HG02798 (cell line): ENCODE data around the gene ARAP2.

Source experiments
- ATAC-seq: cut with Tn5 transposase; IDR thresholded peaks from one replicate; pipeline ENCODE4 v1.9.1; 2021; ENCODE audit warnings: mild to moderate bottlenecking; ENCODE audit not compliant: unreplicated experiment, poor library complexity

The ARAP2 gene

GRCh38 chr4:36053930-36054329 lies 190.4 kb downstream of the ARAP2 start:
- ATAC-seq, result no peak

- no peak for ATAC-seq
Observed at GRCh38 chr4:36051634-36052033, 192.7 kb downstream of the ARAP2 start.

GRCh38 chr4:36046026-36046425 lies 198.3 kb downstream of the ARAP2 start:
- ATAC-seq, result no peak

GRCh38 chr4:36043901-36044300 lies 200.4 kb downstream of the ARAP2 start:
- no peak for ATAC-seq

- ATAC-seq, result no peak
Observed at GRCh38 chr4:36043241-36043640, 201.1 kb downstream of the ARAP2 start.

GRCh38 chr4:36042122-36042970 lies 202.0 kb downstream of the ARAP2 start:
- ATAC-seq, result no peak

GRCh38 chr4:36041340-36041739 lies 203.0 kb downstream of the ARAP2 start:
- peak; percentile 54 for ATAC-seq

DNA sequence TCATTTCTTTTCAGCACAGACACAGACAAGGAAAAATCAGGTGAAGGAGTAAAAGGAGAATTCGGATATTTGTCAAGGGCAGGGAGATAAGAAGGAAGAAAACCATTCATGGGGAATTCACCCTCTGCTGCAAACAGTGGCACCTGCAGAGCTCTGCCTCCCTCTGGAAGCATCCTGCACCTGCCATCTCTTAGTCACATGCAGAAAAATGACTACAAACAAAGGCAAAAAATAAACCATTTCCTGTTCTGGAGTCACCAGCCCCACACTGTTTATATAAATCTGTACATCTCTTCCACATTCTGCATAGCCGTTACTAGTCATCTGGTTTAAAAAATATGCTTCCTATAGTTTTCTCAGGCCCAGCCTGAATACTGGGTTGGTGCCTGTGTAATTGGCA lies 205.3 kb downstream of the ARAP2 start:
- no peak for ATAC-seq

DNA sequence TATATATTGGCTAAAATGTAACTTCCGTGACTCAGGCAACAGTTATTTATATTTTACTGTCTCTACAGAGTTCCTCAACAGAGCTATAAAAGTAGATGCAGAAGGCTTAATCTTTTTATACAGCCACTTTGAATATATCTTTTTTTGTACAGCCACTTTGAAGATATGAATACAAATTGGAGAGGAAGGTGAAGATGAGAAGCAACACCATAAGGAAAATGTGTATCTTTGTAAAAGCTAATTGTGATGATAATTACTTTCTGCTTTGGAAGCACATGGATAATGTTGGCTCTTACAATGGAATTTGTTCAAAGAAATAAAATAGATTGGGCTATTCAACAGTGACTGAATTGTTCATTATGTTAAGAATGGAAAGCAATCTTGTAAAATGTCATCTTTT lies 205.8 kb downstream of the ARAP2 start:
- ATAC-seq, result no peak

DNA sequence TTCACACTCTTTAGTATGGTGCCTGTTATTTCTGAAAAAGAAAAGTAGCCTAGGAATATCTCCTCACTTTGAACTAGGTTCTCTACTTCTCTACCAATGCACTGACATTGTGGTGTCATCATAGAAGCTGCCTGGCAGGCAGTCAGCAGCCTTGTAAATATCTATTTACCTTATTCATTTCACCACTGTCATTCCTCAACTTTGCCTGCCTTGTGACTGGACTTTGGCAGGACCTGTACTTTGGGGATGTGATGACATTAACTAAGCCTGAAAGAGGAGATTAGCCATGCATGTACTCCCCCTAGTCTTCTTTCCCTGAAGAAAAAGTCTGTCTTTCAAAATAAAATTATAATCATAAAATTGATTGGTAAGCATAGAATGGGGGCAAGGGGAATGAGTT lies 207.2 kb downstream of the ARAP2 start:
- no peak for ATAC-seq

DNA sequence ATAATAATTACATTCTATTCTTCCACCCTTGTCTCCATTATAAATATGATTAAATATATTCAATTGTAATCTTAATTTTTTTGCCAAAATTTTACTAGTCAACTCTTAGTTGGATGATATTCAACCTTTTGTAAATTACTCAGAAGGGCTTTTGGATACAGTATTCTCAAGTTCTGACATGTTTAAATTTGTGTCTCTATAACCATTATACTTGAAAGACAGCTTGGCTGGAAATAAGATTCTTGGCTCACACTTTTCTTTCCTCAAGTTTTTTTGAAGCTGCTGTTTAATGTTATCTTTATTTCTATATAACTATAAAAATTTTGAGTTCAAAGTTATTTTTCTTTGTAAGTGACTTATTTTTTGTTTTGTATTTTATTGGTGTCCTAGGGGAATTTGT lies 214.4 kb downstream of the ARAP2 start:
- ATAC-seq, result no peak

DNA sequence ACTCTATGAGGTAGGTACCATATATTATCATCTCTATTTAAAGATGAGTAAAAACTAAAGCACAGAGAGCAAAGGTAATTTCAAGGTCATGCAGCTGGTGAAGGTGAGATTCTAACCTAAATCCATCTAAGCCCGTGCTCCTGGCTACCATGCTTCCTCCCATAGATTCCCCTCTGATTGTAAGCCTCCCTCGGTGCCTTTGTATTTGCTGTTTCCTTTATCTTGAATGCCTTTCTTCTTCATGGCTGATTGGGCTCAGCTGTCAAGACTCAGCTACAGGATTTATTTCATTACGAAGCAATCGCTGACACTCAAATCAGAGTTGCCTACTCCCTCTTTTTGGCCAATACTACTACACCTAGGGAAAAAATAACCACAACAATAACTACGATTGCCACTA lies 217.1 kb downstream of the ARAP2 start:
- ATAC-seq, result no peak

DNA sequence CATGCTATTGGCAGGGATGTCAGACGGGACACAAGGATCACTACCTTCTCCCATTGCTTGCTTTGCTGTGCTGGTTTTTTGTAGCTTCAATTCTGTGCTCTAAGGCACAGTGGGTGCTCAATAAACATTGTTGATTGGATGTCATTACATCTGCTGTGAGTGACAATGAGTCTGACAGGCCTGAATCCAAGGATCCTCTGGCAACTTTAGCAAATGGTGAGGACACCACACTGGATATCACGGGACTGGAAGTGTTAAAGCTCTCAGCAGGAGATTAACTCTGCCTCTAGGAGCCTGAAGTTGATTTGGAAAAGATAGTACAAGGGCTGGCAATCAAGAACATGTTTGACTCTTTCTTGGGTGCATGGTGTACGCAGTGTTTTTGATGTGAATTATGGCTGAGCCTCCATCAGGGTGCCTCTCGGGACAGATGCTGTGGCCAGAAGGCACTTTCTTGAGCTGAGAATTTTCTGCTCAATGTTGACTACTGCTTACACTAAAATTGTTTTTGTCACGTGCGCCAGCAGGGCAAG lies 217.9 kb downstream of the ARAP2 start:
- no peak for ATAC-seq

DNA sequence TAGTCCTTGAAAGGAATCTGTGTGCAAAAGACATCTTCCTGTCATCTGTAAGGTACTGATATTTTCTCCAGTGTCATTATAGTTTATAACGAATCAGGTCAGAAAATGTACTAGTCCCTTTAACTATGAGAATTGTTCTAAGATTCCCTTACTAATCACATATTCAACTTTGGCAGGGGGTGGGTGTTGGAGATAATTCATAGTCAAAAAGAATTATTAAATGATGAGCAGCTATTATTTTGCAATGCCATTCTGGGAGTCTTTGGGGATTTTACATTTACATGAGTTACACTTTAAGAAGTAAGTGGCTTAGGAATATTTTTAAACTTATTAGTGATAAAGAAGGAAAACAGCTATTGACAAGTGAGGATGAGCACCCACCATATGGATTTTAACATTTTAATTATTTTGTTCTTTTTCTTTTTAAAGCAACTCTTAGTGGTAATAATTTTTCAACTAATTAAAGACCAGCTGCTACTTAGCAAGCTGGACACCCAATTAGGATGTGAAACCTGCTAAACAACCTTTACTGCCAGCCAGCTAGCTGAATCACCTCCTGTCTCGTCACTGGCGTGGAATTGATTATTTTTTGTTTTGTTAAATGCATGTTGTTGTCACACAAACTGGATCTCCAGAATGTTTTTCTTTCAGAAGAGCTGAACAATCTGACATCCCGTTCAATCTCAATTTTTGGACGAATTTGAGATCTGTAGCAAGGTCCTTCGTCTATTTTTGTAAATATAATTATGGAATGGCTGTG lies 219.2 kb downstream of the ARAP2 start:
- no peak for ATAC-seq

- no peak for ATAC-seq
Observed at GRCh38 chr4:36020351-36020750, 224.0 kb downstream of the ARAP2 start.
